NCI-H187 treated with DMSO at 0.1 percent for 48 hours (cell line): Measurements from ENCODE around the gene KIFAP3.
"Not testable (repeated sequence)": the region's sequence is repeated elsewhere in the genome, so short reads cannot be mapped to it uniquely, and the experiment has no call there.

Source experiments
- DNase-seq: peaks from one replicate; lab custom pipeline; 2025; lab: John Stamatoyannopoulos, UW

The KIFAP3 gene

DNA sequence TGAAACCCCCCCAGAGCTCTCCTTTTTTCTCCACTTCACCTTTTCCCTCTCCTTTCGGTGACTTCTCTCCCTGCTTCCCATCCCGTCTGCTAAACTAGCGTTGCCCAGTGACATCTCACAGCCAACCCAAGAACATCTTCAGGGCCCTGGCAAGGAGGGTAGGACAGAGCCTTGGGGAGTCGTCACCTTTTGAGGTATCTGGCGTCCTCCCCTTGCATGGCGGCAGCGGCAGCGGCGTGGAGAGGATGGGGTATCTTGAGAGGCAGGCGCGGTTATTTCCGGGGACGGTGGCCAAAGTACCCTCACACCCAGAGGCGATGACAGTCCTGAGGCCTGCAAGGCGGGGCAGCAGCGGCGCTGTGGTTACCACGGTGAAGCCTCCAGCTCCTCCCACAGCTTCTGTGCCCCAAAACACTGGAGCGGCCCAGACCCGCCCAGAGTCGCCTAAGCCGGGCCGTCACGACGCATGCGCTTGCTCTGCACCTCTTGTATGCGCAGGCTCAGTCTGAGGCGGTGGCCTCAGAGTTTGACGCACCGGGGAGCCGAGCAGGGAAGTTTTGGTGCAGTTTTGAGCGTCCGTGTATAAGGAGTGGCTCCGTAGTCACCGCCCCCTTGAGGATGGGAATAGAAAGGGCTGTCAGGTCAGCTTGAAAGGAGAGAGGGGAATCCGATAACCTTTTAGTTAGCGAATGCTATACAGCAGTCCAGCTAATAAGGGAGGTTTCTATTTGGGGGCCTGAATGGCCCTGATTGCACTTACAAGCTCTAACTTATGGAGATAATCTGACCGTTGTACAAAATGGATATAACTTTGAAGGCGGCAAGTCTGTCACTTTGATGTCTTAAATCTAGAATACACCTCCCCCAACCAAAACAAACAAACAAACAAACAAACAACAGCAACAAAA, at the start of gene KIFAP3:
KIFAP3 (minus strand) TSS at position 446 of the 908 bp plus-strand sequence; CDS start at position 218, 228 bp downstream.
- DNase-seq, result peak; percentile 97

DNA sequence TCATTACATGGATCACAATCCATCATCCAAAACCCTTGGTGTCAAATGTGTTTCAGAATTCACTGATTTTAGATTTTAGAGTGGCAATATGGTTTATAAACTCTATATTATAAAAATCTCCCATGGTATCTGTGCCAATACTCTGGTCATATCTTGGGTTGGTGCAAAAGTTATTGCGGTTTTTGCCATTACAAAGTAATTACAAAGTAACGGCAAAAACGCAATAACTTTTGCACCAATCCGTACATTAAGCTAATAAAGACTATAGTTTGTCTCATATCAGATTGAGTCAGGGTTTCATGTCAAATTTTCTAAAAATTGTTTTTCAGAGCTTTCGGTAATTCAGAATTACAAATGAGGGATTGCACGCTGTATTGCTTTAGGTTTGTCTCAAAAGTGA, 47.9 kb upstream of the KIFAP3 start:
- no peak for DNase-seq

DNA sequence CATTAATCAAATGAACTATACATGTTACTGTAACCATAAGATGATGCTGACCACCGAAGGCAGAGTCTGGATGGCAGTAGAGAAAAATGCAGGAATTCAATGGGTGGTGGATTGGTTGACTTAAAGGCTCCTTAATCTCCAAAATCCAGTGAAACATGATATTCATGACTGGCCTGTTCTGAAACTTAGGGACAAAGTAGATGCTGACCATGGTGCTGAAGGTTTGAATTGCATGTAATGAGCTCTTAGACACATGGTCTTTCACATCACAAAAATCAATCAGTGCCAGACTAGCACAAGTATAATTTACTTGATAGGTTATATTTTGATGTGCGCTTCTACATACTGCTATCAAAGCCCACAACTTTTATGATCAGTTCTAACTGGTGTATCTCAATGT, 40.4 kb upstream of the KIFAP3 start:
- no peak for DNase-seq

DNA sequence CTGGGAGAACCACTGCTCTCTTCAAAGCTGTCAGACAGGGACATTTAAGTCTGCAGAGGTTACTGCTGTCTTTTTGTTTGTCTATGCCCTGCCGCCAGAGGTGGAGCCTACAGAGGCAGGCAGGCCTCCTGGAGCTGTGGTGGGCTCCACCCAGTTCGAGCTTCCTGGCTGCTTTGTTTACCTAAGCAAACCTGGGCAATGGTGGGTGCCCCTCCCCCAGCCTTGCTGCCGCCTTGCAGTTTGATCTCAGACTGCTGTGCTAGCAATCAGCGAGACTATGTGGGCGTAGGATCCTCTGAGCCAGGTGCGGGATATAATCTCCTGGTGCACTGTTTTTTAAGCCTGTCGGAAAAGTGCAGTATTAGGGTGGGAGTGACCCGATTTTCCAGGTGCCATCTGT, 38.6 kb upstream of the KIFAP3 start:
- not testable (repeated sequence) for DNase-seq

DNA sequence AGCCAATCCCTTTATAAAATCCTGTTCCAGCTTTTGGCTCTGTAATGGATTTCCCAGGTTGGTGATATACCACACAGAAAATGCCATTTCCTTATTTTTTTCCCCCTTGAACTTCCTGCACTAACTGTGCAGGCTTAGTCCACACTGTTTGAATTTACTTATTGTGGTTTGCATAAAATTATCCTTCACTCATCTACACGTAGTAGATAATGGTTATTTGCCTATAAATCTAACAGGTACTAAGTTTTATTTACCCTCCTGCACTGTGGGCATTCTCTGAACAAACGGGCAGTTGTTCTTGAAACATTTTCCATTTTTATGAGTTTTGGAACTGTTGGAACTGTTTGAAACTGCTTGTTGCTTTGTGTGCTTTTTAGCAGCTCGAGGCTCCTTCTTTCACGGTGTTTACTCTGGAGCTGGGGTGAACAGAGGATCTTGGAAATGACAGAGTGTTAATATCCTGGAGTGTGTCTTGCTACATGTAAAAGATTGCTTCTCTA, 23.0 kb upstream of the KIFAP3 start:
- no peak for DNase-seq

DNA sequence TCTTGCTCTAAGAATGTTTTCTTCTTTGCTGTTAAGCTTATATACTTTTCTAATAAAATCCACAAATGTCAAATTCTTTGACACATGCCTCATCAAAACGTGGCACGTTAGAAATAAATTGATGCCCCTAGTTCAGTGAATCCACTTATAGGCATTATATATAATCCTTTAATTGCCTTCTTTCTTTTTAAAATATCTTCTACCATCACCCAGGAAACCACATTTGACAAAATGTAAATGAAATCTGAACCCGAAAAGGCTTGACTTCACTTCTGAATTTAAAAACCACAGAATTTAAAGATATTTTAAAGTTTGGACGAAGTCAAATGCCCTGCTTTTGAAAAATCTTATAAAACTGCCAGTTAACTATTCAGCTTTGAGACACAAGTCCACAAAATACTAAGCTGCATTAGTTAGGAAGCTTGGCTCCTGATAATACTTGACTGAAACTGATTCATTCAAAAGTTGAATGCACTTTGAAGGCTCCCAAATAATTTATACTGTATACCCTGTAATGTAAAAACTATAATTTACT, 22.4 kb upstream of the KIFAP3 start:
- no peak for DNase-seq

DNA sequence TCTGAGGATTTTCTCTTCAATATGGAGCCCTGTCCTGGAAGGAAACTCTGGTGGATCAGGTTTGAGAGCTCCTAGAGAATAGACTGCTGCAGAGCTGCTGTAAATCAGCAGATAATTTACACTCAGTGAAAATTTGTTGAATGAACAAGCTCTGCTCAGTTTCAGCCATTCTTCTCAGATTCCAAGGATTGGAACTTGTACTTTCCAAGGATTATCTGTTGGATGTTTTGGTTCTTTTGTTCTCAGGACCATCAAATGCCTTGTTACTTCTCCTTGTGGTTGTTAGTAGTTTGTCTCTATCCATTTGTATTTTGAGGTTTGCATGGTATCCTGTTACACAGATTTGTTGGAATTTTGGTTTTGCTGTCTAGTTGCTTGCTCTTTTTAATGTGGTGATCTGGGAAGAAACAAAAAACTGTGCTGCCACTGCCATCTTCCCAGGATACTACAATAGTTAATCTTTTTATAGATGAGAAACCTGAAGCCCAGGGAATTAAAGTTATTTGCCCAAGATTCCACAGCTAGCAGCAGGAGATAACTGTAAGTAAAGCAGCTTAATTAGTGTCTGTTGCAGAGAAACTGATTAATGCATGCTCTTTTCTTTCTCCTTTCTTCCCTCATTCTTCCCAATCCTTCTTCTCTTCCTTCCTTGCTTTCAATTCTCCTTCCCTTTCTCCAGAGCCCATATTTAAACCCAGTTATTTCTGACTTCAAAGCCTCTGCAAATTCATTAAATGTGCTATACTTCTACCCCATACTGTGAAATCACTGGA, 21.7 kb upstream of the KIFAP3 start:
- DNase-seq, result no peak

DNA sequence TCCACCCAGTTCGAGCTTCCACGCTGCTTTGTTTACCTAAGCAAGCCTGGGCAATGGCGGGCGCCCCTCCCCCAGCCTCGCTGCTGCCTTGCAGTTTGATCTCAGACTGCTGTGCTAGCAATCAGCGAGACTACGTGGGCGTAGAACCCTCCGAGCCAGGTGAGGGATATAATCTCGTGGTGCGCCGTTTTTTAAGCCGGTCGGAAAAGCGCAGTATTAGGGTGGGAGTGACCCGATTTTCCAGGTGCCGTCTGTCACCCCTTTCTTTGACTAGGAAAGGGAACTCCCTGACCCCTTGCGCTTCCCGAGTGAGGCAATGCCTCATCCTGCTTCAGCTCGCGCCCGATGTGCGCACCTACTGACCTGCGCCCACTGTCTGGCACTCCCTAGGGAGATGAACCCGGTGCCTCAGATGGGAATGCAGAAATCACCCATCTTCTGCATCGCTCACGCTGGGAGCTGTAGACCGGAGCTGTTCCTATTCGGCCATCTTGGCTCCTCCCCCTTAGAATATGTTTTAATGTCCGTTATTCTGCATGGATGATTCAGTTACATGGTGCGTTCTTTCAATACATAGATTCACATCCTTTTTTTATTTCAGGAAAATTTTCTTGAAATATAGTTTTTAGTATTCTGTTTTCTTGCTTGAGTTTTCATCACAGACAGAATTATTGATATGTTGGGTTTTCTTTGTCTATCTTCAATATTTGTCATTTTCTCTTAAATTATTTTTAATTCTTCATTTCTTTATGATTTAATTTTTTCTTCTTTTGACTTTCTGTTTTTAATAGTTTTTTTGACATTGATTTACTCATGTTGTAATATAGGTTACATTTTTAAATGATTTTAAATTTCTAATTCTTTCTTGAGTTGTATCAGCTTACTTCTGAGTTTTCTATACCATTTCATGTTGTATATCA, 20.5 kb upstream of the KIFAP3 start:
- not testable (repeated sequence) for DNase-seq

DNA sequence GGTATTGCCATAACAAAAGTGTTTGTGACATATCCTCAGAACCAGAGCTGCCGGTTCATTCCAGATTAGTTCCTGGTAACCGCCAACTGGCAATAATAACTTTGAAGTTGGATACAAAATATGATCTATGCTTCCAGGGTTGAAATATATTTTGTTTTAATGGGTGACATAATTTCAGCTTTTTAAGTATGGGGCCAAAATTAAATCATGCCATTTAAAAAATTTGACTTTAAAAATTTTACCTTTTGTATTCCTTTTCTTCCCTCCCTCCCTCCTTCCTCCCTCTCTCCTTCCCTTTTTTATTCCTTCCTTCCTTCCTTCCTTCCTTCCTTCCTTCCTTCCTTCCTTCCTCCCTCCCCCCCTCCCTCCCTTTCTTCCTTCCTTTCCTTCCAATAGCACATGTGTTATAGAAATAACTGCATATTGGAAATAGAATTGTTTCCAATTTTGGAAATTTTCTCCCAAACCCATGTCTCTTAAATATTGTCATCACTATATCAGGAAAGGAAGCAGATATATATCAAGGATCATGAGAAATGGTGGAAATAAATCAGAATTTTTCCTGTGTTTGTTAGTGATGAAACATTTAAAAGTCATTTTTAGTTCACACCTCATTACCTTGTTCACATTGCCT, 12.0 kb upstream of the KIFAP3 start:
- DNase-seq, result no peak

DNA sequence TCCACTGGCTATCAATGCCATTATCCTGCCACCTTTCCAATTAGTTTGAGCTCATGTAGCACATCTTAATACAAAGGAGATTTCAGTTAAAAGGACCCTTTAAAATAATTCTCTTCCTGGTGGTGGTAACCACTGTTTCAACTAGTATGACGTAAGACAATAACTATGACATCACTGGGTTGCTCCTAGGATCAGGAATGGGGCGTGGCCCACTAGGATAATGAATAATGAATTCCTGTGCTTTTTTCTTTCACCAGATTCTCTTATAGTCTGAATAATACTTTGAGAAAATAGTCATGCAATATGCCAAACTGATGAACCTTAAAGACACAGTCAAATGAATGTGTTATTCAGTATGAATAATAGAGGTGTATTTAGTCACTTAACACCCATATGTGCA, 10.6 kb upstream of the KIFAP3 start:
- no peak for DNase-seq

DNA sequence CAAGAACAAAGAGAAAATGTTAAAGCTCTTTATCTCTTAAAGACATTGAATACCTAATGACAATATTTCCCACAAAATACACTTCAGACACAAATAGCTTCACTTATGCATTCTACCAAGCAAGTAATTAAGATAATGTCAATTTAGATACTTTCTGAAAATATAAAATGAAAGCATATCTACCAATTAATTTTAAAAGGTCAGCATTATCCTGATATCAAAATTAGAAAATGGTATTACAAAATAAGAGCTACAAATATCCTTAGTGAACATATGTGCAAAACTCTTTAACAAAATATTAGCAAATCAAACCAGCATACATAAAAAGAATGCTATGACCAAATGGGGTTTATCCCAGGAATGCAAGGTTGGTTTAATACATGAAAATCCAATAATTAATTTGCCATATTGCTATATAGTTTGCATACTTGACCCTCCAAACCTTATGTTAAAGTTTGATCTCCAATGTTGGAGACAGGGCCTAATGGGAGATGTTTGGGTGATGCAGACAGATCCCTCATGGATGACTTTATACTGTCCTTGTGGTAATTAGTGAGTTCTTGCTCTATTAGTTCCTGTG, 4.2 kb upstream of the KIFAP3 start:
- DNase-seq, result no peak

DNA sequence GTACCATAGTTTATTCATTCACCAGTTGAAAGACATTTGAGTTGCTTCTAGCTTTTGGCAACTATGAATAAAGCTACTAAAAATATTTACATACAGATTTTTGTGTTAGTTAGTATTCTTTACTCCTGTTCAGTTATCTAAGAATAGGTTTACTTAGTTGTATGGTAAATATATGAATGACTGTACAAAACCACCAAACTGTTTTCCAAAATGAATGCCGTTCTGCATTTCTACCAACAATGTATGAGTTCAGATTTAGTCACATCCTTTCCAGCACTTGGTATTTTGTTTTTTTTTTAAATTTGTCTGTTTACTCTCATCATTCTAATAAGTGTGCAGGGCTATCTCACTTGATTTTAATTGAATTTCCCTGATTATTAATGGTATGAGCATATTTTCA, 3.4 kb upstream of the KIFAP3 start:
- DNase-seq, result no peak

DNA sequence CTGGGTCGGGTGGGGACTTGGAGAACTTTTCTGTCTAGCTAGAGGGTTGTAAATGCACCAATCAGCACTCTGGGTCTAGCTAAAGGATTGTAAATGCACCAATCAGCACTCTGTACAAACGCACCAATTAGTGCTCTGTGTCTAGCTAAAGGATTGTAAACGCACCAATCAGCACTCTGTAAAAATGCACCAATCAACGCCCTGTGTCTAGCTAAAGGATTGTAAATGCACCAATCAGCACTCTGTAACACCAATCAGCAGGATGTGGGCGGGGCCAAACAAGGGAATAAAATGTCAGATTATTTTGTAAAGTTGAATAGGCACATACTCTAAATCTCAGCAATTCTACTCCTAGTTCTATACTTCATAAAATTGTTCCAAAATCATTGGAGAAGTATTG, 2.5 kb upstream of the KIFAP3 start:
- not testable (repeated sequence) for DNase-seq

DNA sequence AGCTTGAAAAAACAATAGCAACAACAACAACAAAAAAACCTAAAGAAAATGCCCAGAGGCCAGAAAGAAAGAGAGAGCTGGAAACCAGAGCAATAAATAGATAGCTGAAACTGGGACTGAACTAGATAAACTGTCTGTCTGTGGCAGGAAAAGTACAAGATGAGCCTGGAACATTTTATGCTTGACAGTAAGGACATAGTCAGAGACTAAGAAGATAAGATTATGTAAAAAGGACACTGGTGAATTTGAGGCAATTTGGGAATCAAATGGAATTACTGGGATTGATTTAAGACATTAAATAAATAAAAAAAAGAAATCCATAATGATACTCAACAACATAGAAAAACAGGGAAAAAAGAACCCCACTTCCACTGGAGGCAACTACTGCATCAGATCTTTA, 1.7 kb upstream of the KIFAP3 start:
- DNase-seq, result no peak

DNA sequence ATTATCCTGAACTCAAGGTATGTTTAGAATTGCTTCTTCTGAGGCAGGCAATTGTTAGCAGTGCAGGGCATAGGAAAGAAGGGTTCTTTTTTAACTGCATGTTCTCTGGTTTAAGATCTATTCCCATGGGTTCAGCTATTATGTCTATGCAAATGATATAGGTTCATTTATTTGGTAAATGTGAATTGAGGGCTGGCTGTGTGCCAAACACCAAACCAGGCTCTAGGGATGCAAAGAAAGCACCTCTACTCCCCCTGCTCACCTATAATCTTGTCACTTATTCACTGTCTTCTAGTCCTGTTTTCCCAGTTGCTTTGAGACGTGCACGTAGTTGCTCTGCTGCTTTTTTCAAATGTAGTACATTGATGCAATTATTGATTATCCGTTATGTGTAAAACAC, 691 bp upstream of the KIFAP3 start:
- no peak for DNase-seq

DNA sequence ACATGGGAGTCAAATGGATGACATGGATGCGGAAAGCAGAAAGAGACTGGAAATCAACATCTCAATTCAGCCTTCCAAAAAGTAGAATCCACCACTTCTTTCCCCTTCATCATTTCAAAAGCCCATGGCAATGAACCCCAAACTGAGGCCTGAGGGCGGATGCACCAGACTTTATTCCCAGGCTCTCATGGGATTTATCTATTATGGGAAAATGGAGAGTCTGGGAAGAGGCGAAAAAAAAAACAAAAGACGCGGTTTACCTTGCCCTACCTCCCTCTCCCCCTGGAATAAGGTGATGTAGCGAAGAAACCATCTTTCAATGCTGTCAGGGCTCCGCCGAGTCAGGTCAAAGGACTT, 624 bp downstream of the KIFAP3 start:
- DNase-seq, result no peak

DNA sequence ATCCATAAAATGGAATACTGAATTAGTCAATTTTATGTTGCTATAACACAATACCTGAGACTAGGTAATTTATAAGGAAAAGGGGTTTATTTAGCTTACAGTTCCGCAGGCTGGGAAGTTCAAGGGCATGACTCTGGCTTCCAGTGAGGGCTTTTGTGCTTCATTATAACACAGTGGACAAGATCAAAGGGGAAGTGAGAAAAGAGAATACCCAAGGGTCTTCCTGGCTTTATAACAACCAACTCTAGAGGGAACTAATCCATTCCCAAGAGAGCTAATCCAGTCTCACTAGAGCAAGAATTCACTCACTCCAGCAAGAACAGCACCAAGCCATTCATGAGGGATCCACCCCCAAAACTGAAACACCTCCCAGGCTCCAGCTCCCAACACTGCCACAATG, 3.1 kb downstream of the KIFAP3 start:
- DNase-seq, result no peak

DNA sequence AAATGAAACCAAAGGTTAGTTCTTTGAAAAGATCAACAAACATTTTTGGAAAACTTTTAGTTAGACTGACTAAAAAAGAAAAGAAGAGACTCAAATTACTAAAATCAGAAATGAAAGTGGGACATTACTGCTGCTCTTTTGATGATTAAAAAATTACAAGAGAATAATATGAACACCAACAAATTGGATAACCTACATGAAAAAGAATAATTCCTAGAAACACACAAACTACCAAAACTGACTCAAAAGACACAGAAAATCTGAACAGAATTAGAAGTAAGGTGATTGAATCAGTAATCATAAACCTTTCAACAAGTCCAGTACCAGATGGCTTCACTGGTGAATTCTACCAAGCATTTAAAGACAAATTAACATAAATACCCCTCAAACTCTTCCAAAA, 5.6 kb downstream of the KIFAP3 start:
- DNase-seq, result no peak

DNA sequence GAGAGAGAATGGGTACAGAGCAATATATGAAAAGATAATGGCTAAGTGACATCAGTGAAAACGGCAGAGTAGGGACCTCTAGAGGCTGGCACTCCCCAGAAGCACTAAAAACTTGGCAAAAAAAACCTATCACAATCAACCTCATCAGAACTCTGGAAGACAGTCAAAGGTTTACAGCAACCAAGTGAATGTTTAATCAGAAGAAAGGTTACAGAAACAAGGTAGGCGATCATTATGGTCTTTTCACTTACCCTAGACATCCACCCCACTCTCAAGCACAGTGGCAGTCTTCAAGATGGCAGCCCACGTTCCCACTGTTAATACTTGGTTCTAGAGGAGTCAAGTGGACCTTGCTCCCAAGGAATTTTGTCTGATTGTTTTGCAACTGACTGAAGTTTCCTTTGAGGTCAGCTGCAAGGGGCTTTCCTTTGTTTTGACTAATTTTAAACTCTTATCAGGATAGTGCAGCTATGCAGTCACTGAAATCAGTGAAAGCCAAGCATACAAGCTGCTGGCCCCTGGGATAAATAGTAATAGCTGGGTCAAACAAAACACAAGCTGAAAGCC, 7.2 kb downstream of the KIFAP3 start:
- DNase-seq, result no peak

DNA sequence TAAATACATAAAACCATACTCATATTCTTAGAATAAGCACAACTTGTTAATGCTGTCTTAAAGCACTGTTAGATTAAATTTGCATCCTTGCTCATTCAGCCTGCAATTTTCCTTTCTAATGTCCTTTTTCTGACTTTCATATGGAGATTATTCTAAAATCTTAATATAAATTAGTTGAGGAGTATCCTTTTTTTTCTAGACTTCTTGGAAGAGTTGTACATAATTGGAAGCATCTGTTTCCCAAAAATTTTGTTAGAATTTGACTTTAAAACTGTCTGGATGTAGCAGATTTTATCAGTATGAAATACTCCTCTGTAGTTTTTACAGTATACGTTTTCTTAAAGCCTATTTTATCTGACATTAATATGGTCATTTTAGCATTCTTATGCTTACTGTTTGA, 9.7 kb downstream of the KIFAP3 start:
- no peak for DNase-seq
